ENCODE measurements around the gene CENPC. TPM values are rescaled to one million over a fixed set of nuclear protein-coding genes. Genes with fewer than 3 reads are reported as not detected.
A peak's percentile ranks its signal among the peaks of the same experiment; 100 is the strongest.

Gene CENPC
- total RNA-seq (2022): 10.7 and 12.9 TPM in 2 replicates
- percentile 77 among the genes with signal in this experiment for Bru-seq, nascent RNA
- percentile 53 among the genes with signal in this experiment for BruChase-seq, experiment 1, labeled RNA remaining after a 6-hour chase
- BruChase-seq, experiment 2, labeled RNA remaining after a 2-hour chase: percentile 61 among the genes with signal in this experiment
- long read RNA-seq, full-length matches to known transcripts: 7 of 9 reads
- long read RNA-seq, partial matches to known transcripts: 0 of 9 reads
- long read RNA-seq, other reads (novel, unspliced or antisense): 2 of 9 reads

DNA sequence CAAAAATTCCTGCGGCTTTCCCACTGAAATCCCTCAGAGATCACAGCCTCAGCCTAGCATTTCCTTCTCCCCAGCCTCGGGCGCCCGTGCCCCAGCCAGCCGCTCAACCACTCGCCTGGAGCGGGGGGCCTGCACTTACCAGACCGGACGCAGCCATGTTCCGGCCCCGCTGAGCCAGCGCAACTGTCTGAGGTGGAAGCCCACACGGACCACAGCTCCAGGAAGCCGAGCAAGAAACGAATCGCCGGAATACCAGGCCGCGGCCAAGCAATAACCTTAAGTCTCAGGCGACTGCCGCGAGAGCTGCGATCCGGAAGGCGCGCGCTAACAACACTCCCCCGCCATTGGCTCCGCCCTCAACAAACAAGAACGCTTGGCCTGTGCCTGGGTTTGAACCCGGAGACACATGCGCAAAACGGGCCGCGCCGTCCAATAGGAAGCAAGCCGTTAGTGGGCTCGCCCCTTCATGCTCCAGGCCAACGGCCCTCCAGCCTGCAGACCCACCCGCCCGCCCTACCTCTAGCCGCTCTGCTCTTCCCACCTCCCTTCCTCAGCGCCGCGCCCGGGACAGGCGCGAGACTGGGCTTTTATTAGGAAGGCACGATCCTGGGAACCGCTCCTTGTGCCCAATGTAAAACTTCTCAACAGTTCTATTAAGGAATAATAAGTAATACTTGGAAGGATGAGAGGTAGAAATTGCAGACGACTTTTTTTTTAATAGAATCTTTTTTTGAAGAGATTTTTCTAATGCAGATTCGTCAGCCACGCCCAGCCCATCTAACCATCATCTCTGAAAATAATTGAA is at the start of gene CENPC:
TSS of gene CENPC (minus strand) at position 305 of the 805 bp plus-strand sequence. CDS start at position 157, 148 bp downstream.
- Mint-ChIP-seq H3K4me1 (ENCODE audit: low read depth, unreplicated experiment) (peaks cover 7% of the 10 kb centered on the region), H3K27me3 (ENCODE audit: unreplicated experiment) (no peaks in the 10 kb centered on the region), H3K27ac (ENCODE audit: unreplicated experiment) (peak within 1 kb of the TSS; percentile 95), H3K9me3 (ENCODE audit: low read depth, unreplicated experiment) (no peaks in the 10 kb centered on the region), H3K4me3 (ENCODE audit: low read depth, unreplicated experiment) (peak within 1 kb of the TSS; percentile 95), H3K36me3 (ENCODE audit: insufficient read depth, unreplicated experiment) (peaks cover 18% of the 10 kb centered on the region)
- CTCF ChIA-PET: no interaction called here
- TF ChIP-seq, protein P1, sequence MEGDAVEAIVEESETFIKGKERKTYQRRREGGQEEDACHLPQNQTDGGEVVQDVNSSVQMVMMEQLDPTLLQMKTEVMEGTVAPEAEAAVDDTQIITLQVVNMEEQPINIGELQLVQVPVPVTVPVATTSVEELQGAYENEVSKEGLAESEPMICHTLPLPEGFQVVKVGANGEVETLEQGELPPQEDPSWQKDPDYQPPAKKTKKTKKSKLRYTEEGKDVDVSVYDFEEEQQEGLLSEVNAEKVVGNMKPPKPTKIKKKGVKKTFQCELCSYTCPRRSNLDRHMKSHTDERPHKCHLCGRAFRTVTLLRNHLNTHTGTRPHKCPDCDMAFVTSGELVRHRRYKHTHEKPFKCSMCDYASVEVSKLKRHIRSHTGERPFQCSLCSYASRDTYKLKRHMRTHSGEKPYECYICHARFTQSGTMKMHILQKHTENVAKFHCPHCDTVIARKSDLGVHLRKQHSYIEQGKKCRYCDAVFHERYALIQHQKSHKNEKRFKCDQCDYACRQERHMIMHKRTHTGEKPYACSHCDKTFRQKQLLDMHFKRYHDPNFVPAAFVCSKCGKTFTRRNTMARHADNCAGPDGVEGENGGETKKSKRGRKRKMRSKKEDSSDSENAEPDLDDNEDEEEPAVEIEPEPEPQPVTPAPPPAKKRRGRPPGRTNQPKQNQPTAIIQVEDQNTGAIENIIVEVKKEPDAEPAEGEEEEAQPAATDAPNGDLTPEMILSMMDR (IDR thresholded peaks at IDR 0.05; ENCODE audit: unreplicated experiment): no peak
- no TSS peak for BruUV-seq (replicated peaks)
- intact Hi-C loops (cut with micrococcal nuclease; ENCODE audit: unreplicated experiment): loop anchor here (5.0 kb wide), 1 partner anchor 367 kb away; no protein-coding TSS in a partner anchor
- peak; percentile 88 for DNase-seq

GRCh38 chr4:67593741-67594175 is 48.5 kb upstream of the CENPC start:
- Mint-ChIP-seq H3K27ac (ENCODE audit: unreplicated experiment) (no peak overlapping the region), H3K9me3 (ENCODE audit: low read depth, unreplicated experiment) (no peaks in the 10 kb centered on the region), H3K36me3 (ENCODE audit: insufficient read depth, unreplicated experiment) (no peaks in the 10 kb centered on the region), H3K27me3 (ENCODE audit: unreplicated experiment) (peaks cover 12% of the 10 kb centered on the region), H3K4me1 (ENCODE audit: low read depth, unreplicated experiment) (no peaks in the 10 kb centered on the region), H3K4me3 (ENCODE audit: low read depth, unreplicated experiment) (no peak overlapping the region)
- no peak for DNase-seq
- CTCF ChIA-PET: no interaction called here
- BruUV-seq (replicated peaks): no TSS peak
- TF ChIP-seq, protein P1 (IDR thresholded peaks at IDR 0.05; ENCODE audit: unreplicated experiment): no peak
- intact Hi-C loops (cut with micrococcal nuclease; ENCODE audit: unreplicated experiment): no loop called here

GRCh38 chr4:67587156-67587555 is 41.9 kb upstream of the CENPC start:
- CTCF ChIA-PET: no interaction called here
- Mint-ChIP-seq H3K36me3 (ENCODE audit: insufficient read depth, unreplicated experiment) (no peaks in the 10 kb centered on the region), H3K27ac (ENCODE audit: unreplicated experiment) (no peak overlapping the region), H3K27me3 (ENCODE audit: unreplicated experiment) (no peaks in the 10 kb centered on the region), H3K4me1 (ENCODE audit: low read depth, unreplicated experiment) (no peaks in the 10 kb centered on the region), H3K9me3 (ENCODE audit: low read depth, unreplicated experiment) (no peaks in the 10 kb centered on the region), H3K4me3 (ENCODE audit: low read depth, unreplicated experiment) (no peak overlapping the region)
- no peak for DNase-seq
- BruUV-seq (replicated peaks): no TSS peak
- TF ChIP-seq, protein P1 (IDR thresholded peaks at IDR 0.05; ENCODE audit: unreplicated experiment): no peak
- intact Hi-C loops (cut with micrococcal nuclease; ENCODE audit: unreplicated experiment): no loop called here

DNA sequence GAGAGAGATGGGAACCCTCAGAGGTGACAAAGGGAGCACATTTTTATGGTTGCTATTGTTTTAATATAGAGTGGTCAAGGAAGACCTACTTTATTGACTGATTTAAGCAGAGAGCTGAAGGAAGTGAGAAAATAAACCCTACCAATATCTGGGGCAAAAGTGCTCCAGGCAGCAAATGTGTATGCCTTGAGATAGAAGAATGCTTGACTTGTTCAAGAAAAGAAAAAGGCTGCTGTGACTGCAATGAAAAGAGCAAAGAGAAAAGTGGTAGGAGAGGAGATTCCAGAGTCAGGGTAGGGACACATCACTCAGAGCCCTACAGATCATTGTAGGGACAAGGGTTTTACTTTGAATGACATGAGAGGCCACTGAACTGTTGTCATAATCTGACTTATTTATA is 39.2 kb upstream of the CENPC start:
- TF ChIP-seq, protein P1 (IDR thresholded peaks at IDR 0.05; ENCODE audit: unreplicated experiment): no peak
- H3K9me3 Mint-ChIP-seq (ENCODE audit: low read depth, unreplicated experiment): no peaks in the 10 kb centered on the region
- intact Hi-C loops (cut with micrococcal nuclease; ENCODE audit: unreplicated experiment): no loop called here
- no TSS peak for BruUV-seq (replicated peaks)
- no peak for DNase-seq
- H3K4me3 Mint-ChIP-seq (ENCODE audit: low read depth, unreplicated experiment): no peak overlapping the region
- H3K27me3 Mint-ChIP-seq (ENCODE audit: unreplicated experiment): no peaks in the 10 kb centered on the region
- CTCF ChIA-PET: no interaction called here
- no peaks in the 10 kb centered on the region for H3K4me1 Mint-ChIP-seq (ENCODE audit: low read depth, unreplicated experiment)
- no peaks in the 10 kb centered on the region for H3K36me3 Mint-ChIP-seq (ENCODE audit: insufficient read depth, unreplicated experiment)
- no peak overlapping the region for H3K27ac Mint-ChIP-seq (ENCODE audit: unreplicated experiment)
